Breast epithelium (tissue), 3 donors: ENCODE measurements around the gene NLRX1.

Source experiments
- CTCF ChIP-seq, 3 donors: fragments of 450-650 bp; IDR thresholded peaks; one replicate each; pipeline ENCODE4 v1.5.1; 2016 to 2017; ENCODE audit warnings: antibody characterized with exemption in 3 of 3, mild to moderate bottlenecking in 3 of 3, moderate library complexity in 3 of 3
- POLR2A ChIP-seq: fragments of 450-650 bp; IDR thresholded peaks from one replicate; pipeline ENCODE4 v1.6.1; 2016; ENCODE audit warnings: antibody characterized with exemption, mild to moderate bottlenecking, moderate library complexity
- POLR2AphosphoS5 ChIP-seq, 3 donors: sonication (generic); formaldehyde crosslinking; IDR thresholded peaks; one replicate each; pipeline ENCODE4 v1.6.1; 2017; ENCODE audit warnings: antibody characterized with exemption in 3 of 3

GRCh38 chr11:119160151-119160550, 8.4 kb upstream of the NLRX1 start:
- TF ChIP-seq POLR2A (no peak), CTCF (IDR thresholded peaks at IDR 0.05) (no peak), POLR2AphosphoS5 (IDR thresholded peaks at IDR 0.05) (no peak)
